SK-MEL-5 (cell line): Measurements from ENCODE around the gene TMPRSS9. TPM values are rescaled to one million over a fixed set of nuclear protein-coding genes. Genes with fewer than 3 reads are reported as not detected.

Experiments used
- DNase-seq: peaks from one replicate; pipeline ENCODE4 v3.0.0-alpha.2; 2016; ENCODE audit warnings: low read depth, low spot score
- in situ Hi-C: cut with HindIII; loops from 2 replicates; pipeline ENCODE4 v1.10.0; 2016; ENCODE audit warnings: low sequenced_read_pairs, high pct_unique_total_duplicates, low pct_unique_long_range_greater_than_20kb
- total RNA-seq: library from RNA; depleted of rRNA; stranded (reverse); fragments of >200 nt; shearing (Covaris generic); gene quantifications from 2 replicates; pipeline ENCODE4 v1.2.3, GENCODE V29; 2014

TMPRSS9 gene
- total RNA-seq, 1 experiment from 2014 or later: not detected

DNA sequence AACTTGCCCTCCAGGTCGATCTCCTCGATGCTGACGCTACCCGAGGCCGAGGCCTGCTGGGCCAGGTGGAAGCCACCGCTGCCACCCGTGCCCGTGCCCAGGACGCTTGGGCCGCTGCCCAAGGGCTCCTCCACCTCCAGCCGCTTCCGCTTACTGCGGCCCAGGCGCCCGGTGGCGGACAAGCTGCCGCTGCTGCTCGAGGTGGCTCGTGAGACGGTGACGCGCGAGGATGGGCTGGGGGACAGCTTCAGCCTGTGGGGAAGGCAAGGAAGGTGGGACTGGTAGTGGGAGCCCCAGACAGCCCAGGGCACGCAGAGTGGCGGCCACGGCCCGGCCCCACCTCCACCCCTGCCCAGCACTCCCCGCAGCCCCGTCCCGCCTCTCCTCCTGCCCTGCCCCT, 73.8 kb downstream of the TMPRSS9 start:
- in situ Hi-C loops: no loop called here
- no peak for DNase-seq

DNA sequence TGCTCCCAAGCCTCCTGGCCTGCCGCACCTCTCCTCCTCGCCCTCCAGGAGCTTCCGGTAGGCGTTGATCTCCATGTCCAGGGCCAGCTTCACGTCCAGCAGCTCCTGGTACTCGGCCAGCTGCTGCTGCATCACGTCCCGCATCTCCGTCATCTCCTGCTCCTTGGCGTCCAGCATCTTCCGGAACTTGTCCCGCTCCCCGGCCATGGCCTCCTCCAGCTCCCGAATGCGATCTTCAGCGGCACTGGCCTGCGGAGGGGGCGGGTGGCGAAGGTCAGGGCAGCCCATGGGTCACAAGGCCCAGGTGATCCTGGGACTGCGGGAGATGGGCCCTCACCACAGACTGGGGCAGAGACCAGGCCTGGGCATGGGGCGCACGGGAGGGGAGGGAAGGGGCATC, 74.2 kb downstream of the TMPRSS9 start:
- no peak for DNase-seq
- in situ Hi-C loops: no loop called here

DNA sequence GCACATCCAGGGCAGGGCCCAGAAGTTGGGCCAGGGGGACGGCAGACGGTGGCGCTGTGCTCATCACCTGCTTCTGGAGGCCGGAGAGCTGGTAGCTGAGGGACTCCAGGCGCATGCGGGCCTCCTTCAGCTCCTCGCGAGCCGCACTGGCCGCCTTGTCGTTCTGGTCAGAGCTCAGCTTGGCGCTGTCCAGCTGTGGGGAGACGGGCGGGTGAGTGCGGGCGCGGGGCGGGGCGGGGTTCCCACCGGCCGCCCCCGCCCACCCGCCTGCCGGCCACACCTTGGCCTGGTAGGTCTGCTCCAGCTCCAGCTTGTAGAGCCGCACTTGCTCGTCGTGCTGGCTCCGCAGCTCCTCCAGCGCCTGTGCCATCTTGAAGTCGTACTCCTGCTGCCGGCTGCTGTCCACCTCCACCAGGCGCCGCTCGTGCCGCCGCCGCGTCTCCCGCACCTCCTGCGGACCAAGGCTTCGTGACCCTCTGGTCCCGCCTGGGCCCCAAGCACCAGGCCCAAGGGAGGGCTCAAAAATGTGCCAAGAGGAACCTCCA, 74.7 kb downstream of the TMPRSS9 start:
- DNase-seq: no peak
- in situ Hi-C loops: no loop called here

DNA sequence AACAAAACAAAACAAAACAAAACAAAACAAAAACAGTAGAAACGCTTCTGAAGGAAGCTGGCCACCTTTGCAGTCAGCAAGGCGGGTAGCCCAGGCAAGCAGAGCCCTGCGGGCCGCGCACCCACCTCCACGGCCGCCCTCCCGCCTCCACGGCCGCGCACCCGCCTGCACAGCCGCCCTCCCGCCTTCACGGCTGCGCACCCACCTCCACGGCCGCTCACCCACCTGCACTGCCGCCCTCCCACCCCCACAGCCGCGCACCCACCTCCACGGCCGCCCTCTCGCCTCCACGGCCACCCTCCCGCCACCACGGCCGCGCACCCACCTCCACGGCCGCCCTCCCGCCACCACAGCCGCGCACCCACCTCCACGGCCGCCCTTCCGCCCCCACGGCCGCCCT, 76.3 kb downstream of the TMPRSS9 start:
- DNase-seq: no peak
- in situ Hi-C loops: no loop called here

DNA sequence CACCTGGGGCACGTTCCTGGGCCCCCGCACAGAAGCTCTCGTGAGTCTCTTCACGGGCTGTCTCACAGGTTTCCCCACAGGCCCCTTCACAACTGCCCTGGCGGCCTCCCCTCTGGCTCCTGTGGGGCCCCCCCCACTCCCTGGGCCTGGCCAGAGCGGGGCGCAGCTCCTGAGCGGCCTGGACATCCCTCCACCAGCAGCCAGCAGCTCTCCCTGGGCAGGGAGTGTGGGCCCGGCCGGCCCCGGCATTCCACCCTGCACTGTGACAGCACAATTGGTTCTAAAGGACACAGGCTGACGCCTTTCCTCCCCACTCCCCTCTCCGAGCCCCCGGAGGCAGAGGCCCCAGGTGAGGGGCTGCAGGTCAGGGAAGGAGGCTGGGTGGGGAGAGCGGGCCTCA, 76.9 kb downstream of the TMPRSS9 start:
- no peak for DNase-seq
- in situ Hi-C loops: no loop called here

DNA sequence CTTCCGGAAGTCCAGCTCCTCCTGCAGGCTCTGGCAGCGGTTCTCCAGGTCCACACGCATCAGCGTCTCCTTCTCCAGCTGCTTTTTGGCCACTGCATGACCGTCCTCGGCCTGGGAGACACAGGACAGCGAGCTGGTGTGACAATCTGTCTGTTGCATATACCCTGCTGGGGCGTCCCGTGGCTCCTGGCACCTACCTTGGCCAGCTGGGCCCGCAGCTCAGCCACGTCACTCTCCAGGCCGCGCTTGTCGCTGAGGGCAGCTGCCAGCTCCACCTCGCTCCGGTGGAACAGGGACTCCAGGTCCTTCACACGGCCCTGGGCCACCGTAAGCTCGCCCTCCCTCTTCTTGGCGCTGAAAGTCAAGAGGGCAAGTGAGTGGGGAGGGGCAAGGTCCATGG, 78.1 kb downstream of the TMPRSS9 start:
- in situ Hi-C loops: no loop called here
- DNase-seq: no peak

DNA sequence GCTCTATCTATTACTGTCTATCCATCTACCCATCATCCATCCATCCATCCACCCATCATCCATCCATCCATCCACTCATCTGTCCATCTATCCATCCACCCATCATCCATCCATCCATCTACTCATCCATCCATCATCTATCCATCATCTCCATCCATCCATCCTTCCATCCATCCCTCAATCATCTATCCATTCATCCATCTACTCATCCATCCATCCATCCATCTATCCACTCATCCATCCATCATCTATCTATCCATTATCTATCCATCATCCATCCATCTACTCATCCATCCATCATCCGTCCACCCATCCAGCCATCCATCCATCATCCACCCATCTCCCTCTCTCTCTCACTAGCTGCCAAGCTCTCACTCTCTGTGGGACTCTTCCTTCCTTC, 80.5 kb downstream of the TMPRSS9 start:
- DNase-seq: no peak
- in situ Hi-C loops: no loop called here

DNA sequence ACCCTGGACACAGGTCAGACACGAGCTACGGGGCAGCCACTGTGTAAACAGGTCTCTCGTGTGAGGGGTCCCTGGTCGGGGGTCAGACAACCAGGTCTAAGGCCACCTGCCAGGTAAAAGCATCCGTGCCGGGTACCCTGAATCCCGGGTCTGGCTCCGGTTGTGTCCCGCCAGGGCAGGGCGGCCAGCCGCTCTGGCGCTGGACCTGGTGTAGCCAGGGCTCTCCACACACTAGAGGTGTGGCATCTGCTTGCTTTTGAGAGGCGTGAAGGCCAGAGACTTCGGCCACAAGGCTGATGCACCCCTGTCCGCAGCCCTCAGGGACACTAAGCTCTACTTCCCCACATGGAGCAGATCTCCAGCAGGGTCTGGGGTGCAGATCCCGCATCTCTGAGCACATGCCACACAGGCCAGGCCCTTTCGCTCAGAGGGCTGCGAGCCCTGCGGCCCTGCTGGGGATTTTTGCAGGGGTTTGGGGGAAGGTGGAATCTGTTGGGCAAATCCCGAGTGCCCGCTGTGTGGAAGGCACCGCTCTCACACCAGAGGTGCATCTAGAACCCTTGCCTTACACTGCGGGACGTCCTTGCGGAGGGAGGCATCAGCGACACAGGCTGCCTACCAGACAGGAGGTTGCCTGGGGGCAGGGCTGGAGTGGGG, 81.2 kb downstream of the TMPRSS9 start:
- DNase-seq: no peak
- in situ Hi-C loops: no loop called here

DNA sequence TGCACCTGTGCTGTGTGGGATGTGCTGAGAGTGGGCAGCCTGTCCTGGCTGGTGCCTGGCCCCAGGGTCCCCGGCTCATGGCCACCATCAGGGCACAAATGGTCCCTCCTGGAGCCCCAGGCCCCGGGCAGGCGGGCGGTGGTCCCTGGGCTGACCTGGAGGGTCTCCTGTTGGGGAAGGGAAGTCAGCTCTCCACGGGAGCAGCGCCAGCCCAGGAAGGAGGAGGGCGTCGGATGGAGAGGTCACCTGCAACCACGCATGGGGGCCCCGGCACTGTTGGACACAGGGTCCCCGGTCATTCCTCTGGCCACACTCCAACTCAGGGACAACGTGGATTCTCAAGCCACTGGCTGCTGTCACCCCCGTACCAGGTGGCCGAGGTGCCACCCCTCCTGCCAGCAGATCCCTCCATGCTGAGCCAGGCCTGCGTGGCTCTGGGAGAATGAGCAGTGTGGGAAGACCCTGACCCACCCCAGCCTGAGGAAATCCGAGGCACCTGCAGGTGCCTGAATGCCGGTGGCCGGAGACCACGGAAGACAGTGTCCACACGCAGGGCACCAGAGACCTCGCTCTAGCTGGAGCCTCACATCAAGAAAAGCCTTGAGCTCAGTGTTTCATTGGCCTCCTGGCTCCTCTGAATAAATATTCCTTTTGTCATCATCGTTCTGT, 83.2 kb downstream of the TMPRSS9 start:
- no peak for DNase-seq
- in situ Hi-C loops: no loop called here

DNA sequence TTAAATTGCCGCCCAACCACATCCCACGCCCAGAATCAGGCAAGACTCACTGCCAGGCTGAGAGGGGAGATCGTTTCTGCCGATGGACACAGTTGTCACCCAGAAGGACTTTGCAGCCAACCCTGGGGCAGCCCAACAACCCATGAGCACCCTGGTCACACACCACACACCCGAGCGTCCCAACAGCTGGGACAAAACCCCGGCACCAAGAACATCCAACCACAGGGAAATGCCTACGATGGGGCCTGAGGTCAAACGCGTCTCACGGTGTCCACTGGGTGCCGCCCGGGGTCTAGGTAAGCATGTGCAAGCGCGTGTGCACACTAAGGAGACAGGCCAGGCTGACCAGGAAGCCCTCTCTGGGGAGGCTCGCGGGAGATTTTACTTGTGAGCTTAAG, 83.7 kb downstream of the TMPRSS9 start:
- DNase-seq: no peak
- in situ Hi-C loops: no loop called here

DNA sequence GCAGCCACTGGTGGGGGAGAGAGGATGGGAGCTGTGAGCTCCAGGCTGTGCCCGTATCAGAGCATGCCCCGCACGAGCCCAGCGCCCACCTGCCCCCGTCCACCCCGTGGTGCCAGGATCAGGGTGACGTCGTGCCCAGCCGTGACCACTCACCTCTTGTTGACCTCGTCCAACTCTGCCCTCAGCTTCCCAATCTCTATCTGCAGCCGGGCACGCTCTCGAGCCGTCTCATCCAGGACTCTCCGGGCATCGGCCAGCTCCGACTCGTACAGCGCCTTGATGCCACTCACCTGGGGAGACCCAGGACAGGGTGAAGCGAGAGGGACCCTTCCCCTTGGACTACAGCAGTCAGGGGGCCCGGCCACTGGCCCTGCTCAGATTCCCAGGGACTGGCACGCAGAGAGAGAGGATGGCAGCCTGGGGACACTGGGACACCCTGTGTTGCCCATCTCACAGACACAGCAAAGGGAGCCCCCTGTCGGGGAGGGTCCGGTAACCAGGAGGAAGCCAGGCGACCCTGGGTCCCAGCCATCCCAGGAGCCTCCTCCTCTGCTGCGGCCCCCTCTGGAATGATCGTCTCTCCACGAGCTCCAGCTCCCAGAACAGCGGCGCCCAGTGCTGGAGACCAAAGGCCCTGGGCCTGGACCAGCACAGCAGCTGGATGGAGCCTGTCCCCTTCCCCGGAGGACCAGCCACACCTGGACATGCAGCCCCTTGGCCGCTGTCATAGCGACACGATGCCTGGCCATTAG, 84.4 kb downstream of the TMPRSS9 start:
- in situ Hi-C loops: no loop called here

DNA sequence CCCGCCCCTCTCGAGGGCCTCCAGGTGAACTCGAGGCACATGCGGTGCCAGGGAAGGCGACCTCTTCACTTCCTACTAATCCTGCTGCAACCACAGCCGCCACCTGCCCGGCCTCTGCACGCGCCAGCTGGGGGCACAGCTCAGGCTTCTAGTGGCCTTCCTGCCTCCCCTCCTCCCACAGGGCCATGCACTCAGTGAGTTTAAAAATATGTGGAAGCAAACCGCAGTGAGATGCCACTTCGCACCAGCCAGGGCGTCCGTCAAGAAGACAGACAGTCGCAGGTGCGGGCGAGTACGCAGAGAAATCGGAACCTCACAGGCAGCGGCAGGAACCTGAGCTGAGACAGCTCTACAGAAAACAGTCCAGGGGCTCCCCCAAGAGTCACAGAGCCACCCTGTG, 86.3 kb downstream of the TMPRSS9 start:
- in situ Hi-C loops: no loop called here
- DNase-seq: no peak

More for the DNA sequence above, 84.4 kb downstream of the TMPRSS9 start:
- DNase-seq: no peak

DNA sequence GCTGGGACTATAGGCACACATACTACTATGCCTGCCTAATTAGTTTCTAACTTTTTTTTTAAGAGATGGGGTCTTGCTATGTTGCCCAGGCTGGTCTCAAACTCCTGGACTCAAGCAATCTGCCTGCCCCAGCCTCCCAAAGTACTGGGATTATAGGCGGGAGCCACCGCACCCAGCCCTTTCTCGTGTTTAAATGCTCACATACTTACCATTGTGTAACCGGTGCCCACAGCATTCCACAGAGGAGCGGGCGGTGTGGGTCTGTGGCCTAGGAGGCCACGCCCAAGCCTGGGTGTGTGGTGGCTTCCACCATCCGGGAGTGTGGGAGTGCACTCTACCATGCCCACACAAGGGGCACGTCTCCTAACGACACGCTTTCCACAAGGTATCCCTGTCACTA, 89.0 kb downstream of the TMPRSS9 start:
- DNase-seq: no peak

DNA sequence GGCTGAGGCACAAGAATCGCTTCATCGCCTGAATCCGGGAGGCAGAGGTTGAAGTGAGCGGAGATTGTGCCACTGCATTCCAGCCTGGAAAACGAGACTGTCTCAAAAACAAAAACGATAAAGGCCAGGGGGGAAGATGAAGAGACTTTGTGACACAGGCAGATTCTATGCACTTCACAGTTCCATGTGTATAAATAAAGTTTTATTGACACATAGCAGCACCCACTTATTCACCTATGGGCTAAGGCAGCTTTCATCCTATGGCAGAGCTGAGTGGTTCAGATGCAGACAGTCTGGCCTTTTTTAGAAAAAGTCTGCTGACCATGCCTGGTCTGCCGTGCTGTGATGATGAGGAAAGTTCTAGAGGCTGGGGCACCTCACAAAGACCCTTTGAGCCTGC, 91.1 kb downstream of the TMPRSS9 start:
- DNase-seq: no peak
- in situ Hi-C loops: no loop called here

More for the DNA sequence above, 89.0 kb downstream of the TMPRSS9 start:
- in situ Hi-C loops: no loop called here

DNA sequence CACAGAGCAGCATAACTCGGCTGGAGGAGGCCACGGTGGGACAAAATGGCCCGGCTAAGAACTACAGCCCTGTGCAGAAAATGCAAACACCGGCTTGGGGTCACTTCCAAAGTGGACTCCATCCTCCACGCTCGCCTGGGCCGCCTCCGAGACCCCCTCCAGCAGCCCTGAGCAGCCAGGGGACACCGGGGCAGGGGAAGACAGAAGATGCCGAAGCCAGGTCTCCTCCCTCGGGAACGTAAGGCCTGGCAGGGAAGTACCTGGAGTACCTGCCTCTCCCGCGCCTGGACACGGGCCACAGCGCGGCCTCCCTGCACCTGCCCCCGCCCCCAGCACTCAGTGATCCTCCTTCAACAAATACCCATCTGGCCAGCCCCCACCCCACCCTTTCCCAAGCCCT, 91.7 kb downstream of the TMPRSS9 start:
- in situ Hi-C loops: no loop called here
- DNase-seq: no peak

DNA sequence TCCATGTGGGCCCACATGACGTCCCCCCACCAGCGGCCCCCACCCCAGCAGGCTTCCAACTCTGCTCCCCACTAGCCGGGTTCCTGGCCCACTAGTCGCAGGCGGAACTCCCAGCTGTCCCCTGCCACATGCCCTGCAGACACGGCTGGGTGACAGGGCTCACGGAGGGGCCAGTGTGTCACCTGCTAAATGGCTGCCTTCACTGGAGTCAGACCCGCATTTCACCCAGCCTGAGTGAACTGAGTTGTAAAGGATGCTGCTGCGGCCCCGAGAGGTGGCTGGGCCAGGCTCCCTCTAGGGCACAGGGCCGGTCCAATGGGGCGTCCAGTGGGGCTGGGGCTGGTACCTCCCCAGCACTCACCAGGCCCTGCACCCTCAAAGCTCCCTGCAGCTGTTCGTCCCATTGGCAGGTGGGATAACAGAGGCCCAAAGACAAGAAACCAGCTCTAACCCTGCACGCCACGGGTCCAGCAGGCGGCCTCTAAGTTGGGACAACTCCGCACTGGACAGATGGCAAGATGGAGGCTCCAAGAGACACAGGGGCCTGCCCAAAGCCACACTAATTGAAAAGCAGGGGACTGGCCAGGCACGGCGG, 93.5 kb downstream of the TMPRSS9 start:
- in situ Hi-C loops: no loop called here
- no peak for DNase-seq

DNA sequence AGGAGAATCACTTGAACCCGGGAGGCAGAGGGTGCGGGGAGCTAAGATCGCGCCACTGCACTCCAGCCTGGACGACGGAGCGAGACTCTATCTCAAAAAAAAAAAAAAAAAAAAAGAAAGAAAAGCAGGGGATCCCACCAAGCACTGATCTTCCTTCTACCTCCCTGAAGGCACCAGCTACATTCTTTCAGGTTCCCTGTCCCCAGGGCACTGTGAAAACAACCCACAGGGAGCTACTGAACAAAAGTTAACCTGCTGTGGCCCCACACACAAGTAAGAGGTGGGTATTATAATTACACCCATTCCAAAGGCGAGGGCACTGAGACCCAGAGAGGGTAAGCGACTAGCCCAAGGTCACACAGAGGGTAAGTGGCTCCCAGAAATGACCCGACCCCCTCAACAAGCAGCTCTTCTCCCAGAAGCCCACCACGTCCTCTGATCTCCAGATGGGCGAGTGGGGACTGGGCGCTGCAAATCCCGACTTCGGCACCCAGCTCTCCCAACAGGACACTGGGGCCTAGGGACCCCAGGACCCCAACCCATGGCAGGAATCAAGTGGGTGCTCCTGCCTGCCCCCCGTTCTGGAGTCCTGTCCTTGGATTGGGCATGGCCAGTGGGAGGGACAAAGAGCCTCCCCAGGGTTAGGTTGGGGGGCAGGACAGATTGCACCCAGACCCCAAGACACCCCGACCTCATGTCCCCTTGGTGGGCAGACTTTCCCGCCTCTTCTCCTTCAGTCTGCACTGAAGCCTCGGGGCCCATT, 94.3 kb downstream of the TMPRSS9 start:
- DNase-seq: no peak
- in situ Hi-C loops: no loop called here
